Mesenchymal stem cell (in vitro differentiated cells and primary cell): Measurements from ENCODE around the gene ITGA8.

Experiments
- DNase-seq: peaks from one replicate; pipeline ENCODE4 v3.0.0-alpha.2; 2013
- H2AFZ ChIP-seq: one replicate; pipeline ENCODE4 v1.6.1; 2013; ENCODE audit warnings: low read depth, mild to moderate bottlenecking, control low read depth, inconsistent platforms, low read length, moderate library complexity
- H2AK5ac ChIP-seq: 2 replicates; pipeline ENCODE4 v1.6.1; 2013; ENCODE audit warnings: low read length, moderate library complexity, mild to moderate bottlenecking, inconsistent platforms; ENCODE audit not compliant: severe bottlenecking
- H2BK120ac ChIP-seq: one replicate; pipeline ENCODE4 v1.6.1; 2013; ENCODE audit warnings: low read depth, mild to moderate bottlenecking, inconsistent platforms, low read length, moderate library complexity
- H2BK12ac ChIP-seq, 2 experiments: one replicate each; pipeline ENCODE4 v1.6.1; 2013; ENCODE audit warnings: inconsistent platforms in 2 of 2, low read length in 2 of 2, mild to moderate bottlenecking in 2 of 2, moderate library complexity in 2 of 2, control low read depth in 1 of 2
- H2BK15ac ChIP-seq: one replicate; pipeline ENCODE4 v1.6.1; 2013; ENCODE audit warnings: mild to moderate bottlenecking, low read depth, inconsistent platforms; ENCODE audit not compliant: poor library complexity, severe bottlenecking
- H2BK5ac ChIP-seq: 2 replicates; pipeline ENCODE4 v1.6.1; 2013; ENCODE audit warnings: low read depth, mild to moderate bottlenecking, low read length, control low read depth, inconsistent platforms; ENCODE audit not compliant: poor library complexity, severe bottlenecking
- H3K14ac ChIP-seq, 2 experiments: one replicate each; pipeline ENCODE4 v1.6.1; 2013; ENCODE audit warnings: inconsistent platforms in 2 of 2, low read length in 2 of 2, control low read depth in 1 of 2, mild to moderate bottlenecking in 1 of 2, moderate library complexity in 1 of 2
- H3K18ac ChIP-seq, 2 experiments: one replicate each; pipeline ENCODE4 v1.6.1; 2013; ENCODE audit warnings: inconsistent platforms in 2 of 2, low read length in 2 of 2, control low read depth in 1 of 2, low read depth in 1 of 2, mild to moderate bottlenecking in 1 of 2
- H3K23ac ChIP-seq, 2 experiments: one replicate each; pipeline ENCODE4 v1.6.1; 2013; ENCODE audit warnings: inconsistent platforms in 2 of 2, low read length in 2 of 2, mild to moderate bottlenecking in 2 of 2, moderate library complexity in 2 of 2, control low read depth in 1 of 2
- H3K27ac ChIP-seq: 2 replicates; pipeline ENCODE4 v1.5.1; 2013; ENCODE audit warnings: mild to moderate bottlenecking, moderate library complexity, low read length, control low read depth, inconsistent platforms; ENCODE audit not compliant: poor library complexity, severe bottlenecking
- H3K27me3 ChIP-seq, 2 experiments: 2 replicates each; pipeline versions ENCODE4 v1.6.1 to v1.7.0; 2013; ENCODE audit warnings: low read length in 2 of 2, mild to moderate bottlenecking in 2 of 2, moderate library complexity in 2 of 2, control low read depth in 1 of 2, inconsistent platforms in 1 of 2; ENCODE audit not compliant: control insufficient read depth in 1 of 2, insufficient read depth in 1 of 2
- H3K36me3 ChIP-seq, 2 experiments: 2 replicates each; pipeline versions ENCODE4 v1.6.1 to v1.7.0; 2013; ENCODE audit warnings: low read length in 2 of 2, control low read depth in 1 of 2, inconsistent platforms in 1 of 2, low read depth in 1 of 2, mild to moderate bottlenecking in 1 of 2; ENCODE audit not compliant: insufficient read depth in 2 of 2, control insufficient read depth in 1 of 2
- H3K4ac ChIP-seq, 2 experiments: one replicate each; pipeline ENCODE4 v1.6.1; 2013; ENCODE audit warnings: inconsistent platforms in 2 of 2, low read length in 2 of 2, mild to moderate bottlenecking in 2 of 2, moderate library complexity in 2 of 2, control low read depth in 1 of 2, low read depth in 1 of 2
- H3K4me1 ChIP-seq: 2 replicates; pipeline ENCODE4 v1.6.1; 2013; ENCODE audit warnings: low read depth, low read length, control low read depth; ENCODE audit not compliant: control insufficient read depth, insufficient read depth
- H3K4me2 ChIP-seq: 2 replicates; pipeline ENCODE4 v1.6.1; 2013; ENCODE audit warnings: low read length, mild to moderate bottlenecking, inconsistent platforms; ENCODE audit not compliant: poor library complexity, severe bottlenecking
- H3K4me3 ChIP-seq, 2 experiments: 2 replicates each; pipeline versions ENCODE4 v1.5.1 to v1.7.0; 2013; ENCODE audit warnings: low read length in 2 of 2, mild to moderate bottlenecking in 2 of 2, control low read depth in 1 of 2, low read depth in 1 of 2; ENCODE audit not compliant: insufficient read depth in 1 of 2
- H3K79me1 ChIP-seq: replicated peaks from 2 replicates; pipeline ENCODE4 v1.6.1; 2013; ENCODE audit warnings: mild to moderate bottlenecking, control low read depth, low read length, inconsistent platforms; ENCODE audit not compliant: poor library complexity, severe bottlenecking
- H3K9ac ChIP-seq: 2 replicates; pipeline ENCODE4 v1.7.0; 2013; ENCODE audit warnings: mild to moderate bottlenecking, low read length, moderate library complexity
- H3K9me3 ChIP-seq: 2 replicates; pipeline ENCODE4 v1.7.0; 2013; ENCODE audit warnings: mild to moderate bottlenecking, low read length; ENCODE audit not compliant: control insufficient read depth
- H4K8ac ChIP-seq: one replicate; pipeline ENCODE4 v1.6.1; 2013; ENCODE audit warnings: inconsistent platforms, mild to moderate bottlenecking, low read length, moderate library complexity
- H4K91ac ChIP-seq: one replicate; pipeline ENCODE4 v1.6.1; 2013; ENCODE audit warnings: mild to moderate bottlenecking, low read length, inconsistent platforms
- WGBS: methylation state at CpG from one replicate; pipeline ENCODE4 v1.1.7; 2013; ENCODE audit warnings: mixed read lengths; 5-methylcytosine and 5-hydroxymethylcytosine counted together

The ITGA8 gene

GRCh38 chr10:15489431-15489830 is 230.3 kb downstream of the ITGA8 start:
- Histone ChIP-seq H3K79me1 (no peaks in the 10 kb centered on the region), H2BK12ac (no peak overlapping the region), H4K8ac (no peak overlapping the region), H3K14ac (no peak overlapping the region), H2BK5ac (no peak overlapping the region), H3K18ac (no peak overlapping the region), H3K23ac (no peak overlapping the region), H2AFZ (no peak overlapping the region), H2AK5ac (no peak overlapping the region), H4K91ac (no peak overlapping the region), H3K4me1 (no peaks in the 10 kb centered on the region), H3K4me2 (no peak overlapping the region), H2BK120ac (no peak overlapping the region), H3K9me3 (no peaks in the 10 kb centered on the region), H3K27ac (no peak overlapping the region), H3K9ac (no peak overlapping the region), H3K36me3 (no peaks in the 10 kb centered on the region), H2BK15ac (no peak overlapping the region), H3K27me3 (no peaks in the 10 kb centered on the region), H3K4ac (no peak overlapping the region), H3K4me3 (no peak overlapping the region)
- 98% methylated on average over 2 of the region's 3 CpGs for WGBS
- no peak for DNase-seq

GRCh38 chr10:15487376-15487775 is 232.3 kb downstream of the ITGA8 start:
- Histone ChIP-seq H3K18ac (peak overlapping the region in 1 of 2 experiments; percentile 44), H3K27ac (no peak overlapping the region), H2BK12ac (no peak overlapping the region), H2AFZ (no peak overlapping the region), H3K4ac (no peak overlapping the region), H3K9me3 (no peaks in the 10 kb centered on the region), H4K8ac (no peak overlapping the region), H3K14ac (no peak overlapping the region), H2BK5ac (no peak overlapping the region), H3K36me3 (no peaks in the 10 kb centered on the region), H3K9ac (no peak overlapping the region), H3K23ac (no peak overlapping the region), H4K91ac (no peak overlapping the region), H2BK120ac (no peak overlapping the region), H2AK5ac (no peak overlapping the region), H3K4me2 (no peak overlapping the region), H3K27me3 (no peaks in the 10 kb centered on the region), H3K4me3 (no peak overlapping the region), H2BK15ac (no peak overlapping the region), H3K4me1 (no peaks in the 10 kb centered on the region), H3K79me1 (no peaks in the 10 kb centered on the region)
- no peak for DNase-seq
- 56% methylated on average over 3 of the region's 4 CpGs for WGBS

GRCh38 chr10:15486404-15486803 is 233.3 kb downstream of the ITGA8 start:
- Histone ChIP-seq H3K14ac (no peak overlapping the region), H3K4me1 (no peaks in the 10 kb centered on the region), H2AK5ac (no peak overlapping the region), H3K23ac (no peak overlapping the region), H2BK12ac (no peak overlapping the region), H3K4me3 (no peak overlapping the region), H2BK120ac (no peak overlapping the region), H4K8ac (no peak overlapping the region), H3K27ac (no peak overlapping the region), H4K91ac (no peak overlapping the region), H3K9me3 (no peaks in the 10 kb centered on the region), H2BK5ac (no peak overlapping the region), H3K9ac (no peak overlapping the region), H3K27me3 (no peaks in the 10 kb centered on the region), H3K18ac (no peak overlapping the region), H3K4ac (no peak overlapping the region), H3K36me3 (no peaks in the 10 kb centered on the region), H3K4me2 (no peak overlapping the region), H3K79me1 (no peaks in the 10 kb centered on the region), H2AFZ (no peak overlapping the region), H2BK15ac (no peak overlapping the region)
- peak; percentile 77 for DNase-seq
- WGBS = 26% methylated on average over 3 of the region's 4 CpGs

- H3K9me3 ChIP-seq = no peaks in the 10 kb centered on the region
- no peaks in the 10 kb centered on the region for H3K4me1 ChIP-seq
- H3K27me3 ChIP-seq = no peaks in the 10 kb centered on the region
- no peak overlapping the region for H4K91ac ChIP-seq
- peak; percentile 79 for DNase-seq
- H3K36me3 ChIP-seq = no peaks in the 10 kb centered on the region
- no peak overlapping the region for H2BK15ac ChIP-seq
- H3K18ac ChIP-seq = peak overlapping the region in 1 of 2 experiments; percentile 11
- no peak overlapping the region for H2BK5ac ChIP-seq
- H3K9ac ChIP-seq = no peak overlapping the region
- WGBS = 65% methylated on average over 4 of the region's 5 CpGs
- no peak overlapping the region for H3K27ac ChIP-seq
- H3K79me1 ChIP-seq = no peaks in the 10 kb centered on the region
- no peak overlapping the region for H3K4ac ChIP-seq
- no peak overlapping the region for H2BK12ac ChIP-seq
- H3K14ac ChIP-seq = no peak overlapping the region
- H4K8ac ChIP-seq = no peak overlapping the region
- H3K4me3 ChIP-seq = no peak overlapping the region
- H3K23ac ChIP-seq = no peak overlapping the region
- H2AFZ ChIP-seq = no peak overlapping the region
- H3K4me2 ChIP-seq = no peak overlapping the region
- no peak overlapping the region for H2BK120ac ChIP-seq
- H2AK5ac ChIP-seq = no peak overlapping the region
These were observed 233.9 kb downstream of the ITGA8 start for GRCh38 chr10:15485684-15486316.
